Measurements from ENCODE around the gene EFCAB6.

GRCh38 chr22:43544289-43544673, 267.8 kb downstream of the EFCAB6 start:
- TF ChIP-seq POLR2A (IDR thresholded peaks at IDR 0.05) (no peak), CTCF (IDR thresholded peaks at IDR 0.05) (no peak)

Measured in transverse colon (tissue), 3 donors.